IgD-negative memory B cell (primary cell): ENCODE data around the gene WLS. TPM values are rescaled to one million over a fixed set of nuclear protein-coding genes. Genes with fewer than 3 reads are reported as not detected.
A peak's percentile ranks its signal among the peaks of the same experiment; 100 is the strongest.

Experiments
- H3K27ac Mint-ChIP-seq, 3 donors: one replicate each; pipeline ENCODE4 v1.8.0; 2020 to 2022; ENCODE audit warnings: mild to moderate bottlenecking in 3 of 3, mixed read lengths in 3 of 3, moderate library complexity in 1 of 3
- H3K27me3 Mint-ChIP-seq: one replicate; pipeline ENCODE4 v1.8.0; 2021; ENCODE audit warnings: mixed read lengths
- H3K36me3 Mint-ChIP-seq: one replicate; pipeline ENCODE4 v1.8.0; 2020; ENCODE audit warnings: mild to moderate bottlenecking, mixed read lengths
- H3K4me1 Mint-ChIP-seq, 3 donors: one replicate each; pipeline ENCODE4 v1.8.0; 2020 to 2022; ENCODE audit warnings: mixed read lengths in 3 of 3, mild to moderate bottlenecking in 1 of 3
- H3K4me3 Mint-ChIP-seq, 4 donors: one replicate each; pipeline ENCODE4 v1.8.0; 2020 to 2022; ENCODE audit warnings: mild to moderate bottlenecking in 4 of 4, mixed read lengths in 4 of 4, moderate library complexity in 3 of 4
- H3K9me3 Mint-ChIP-seq, 3 donors: one replicate each; pipeline ENCODE4 v1.8.0; 2020 to 2021; ENCODE audit warnings: mixed read lengths in 3 of 3, mild to moderate bottlenecking in 1 of 3
- polyA plus RNA-seq: library from polyadenylated mRNA; unstranded; fragments of 300-500 nt; fragmentation: Illumina TruSeq; gene quantifications from one replicate; pipeline ENCODE4 v1.2.3, GENCODE V29; 2021

WLS gene
- polyA plus RNA-seq, 1 donor from 2014 or later = not detected

GRCh38 chr1:68149110-68149798, 83.1 kb downstream of the WLS start:
- H3K4me1 Mint-ChIP-seq = no peaks in the 10 kb centered on the region
- no peak overlapping the region for H3K27ac Mint-ChIP-seq
- peaks cover 3% of the 10 kb centered on the region for H3K27me3 Mint-ChIP-seq
- H3K9me3 Mint-ChIP-seq = no peaks in the 10 kb centered on the region
- no peaks in the 10 kb centered on the region for H3K36me3 Mint-ChIP-seq
- H3K4me3 Mint-ChIP-seq = no peak overlapping the region

GRCh38 chr1:68148631-68149030, 83.7 kb downstream of the WLS start:
- Mint-ChIP-seq H3K27me3 (peaks cover 3% of the 10 kb centered on the region), H3K9me3 (no peaks in the 10 kb centered on the region), H3K27ac (no peak overlapping the region), H3K4me1 (no peaks in the 10 kb centered on the region), H3K4me3 (no peak overlapping the region), H3K36me3 (no peaks in the 10 kb centered on the region)

- Mint-ChIP-seq H3K4me1 (no peaks in the 10 kb centered on the region), H3K27ac (no peak overlapping the region), H3K4me3 (no peak overlapping the region), H3K9me3 (no peaks in the 10 kb centered on the region), H3K36me3 (no peaks in the 10 kb centered on the region), H3K27me3 (peaks cover 3% of the 10 kb centered on the region)
Observed at GRCh38 chr1:68147534-68148171, 84.7 kb downstream of the WLS start.

- H3K4me1 Mint-ChIP-seq = no peaks in the 10 kb centered on the region
- peaks cover 0 to under 1% (median 0%) of the 10 kb centered on the region in 3 donors for H3K9me3 Mint-ChIP-seq
- H3K36me3 Mint-ChIP-seq = no peaks in the 10 kb centered on the region
- no peak overlapping the region for H3K27ac Mint-ChIP-seq
- H3K27me3 Mint-ChIP-seq = peaks cover 3% of the 10 kb centered on the region
- H3K4me3 Mint-ChIP-seq = no peak overlapping the region
Observed at GRCh38 chr1:68145418-68146126, 86.8 kb downstream of the WLS start.

GRCh38 chr1:68144856-68145255, 87.5 kb downstream of the WLS start:
- Mint-ChIP-seq H3K36me3 (no peaks in the 10 kb centered on the region), H3K4me1 (no peaks in the 10 kb centered on the region), H3K9me3 (peaks cover 0 to 2% (median 0%) of the 10 kb centered on the region in 3 donors), H3K27ac (no peak overlapping the region), H3K4me3 (no peak overlapping the region), H3K27me3 (peaks cover 3% of the 10 kb centered on the region)

GRCh38 chr1:68143633-68144032, 88.7 kb downstream of the WLS start:
- Mint-ChIP-seq H3K27ac (no peak overlapping the region), H3K4me3 (no peak overlapping the region), H3K36me3 (no peaks in the 10 kb centered on the region), H3K27me3 (no peaks in the 10 kb centered on the region), H3K4me1 (no peaks in the 10 kb centered on the region), H3K9me3 (peaks cover 0 to 2% (median 0%) of the 10 kb centered on the region in 3 donors)

GRCh38 chr1:68142461-68142860, 89.9 kb downstream of the WLS start:
- Mint-ChIP-seq H3K9me3 (peaks cover 0 to 2% (median 0%) of the 10 kb centered on the region in 3 donors), H3K27me3 (no peaks in the 10 kb centered on the region), H3K27ac (no peak overlapping the region), H3K4me1 (no peaks in the 10 kb centered on the region), H3K4me3 (no peak overlapping the region), H3K36me3 (no peaks in the 10 kb centered on the region)

- Mint-ChIP-seq H3K27me3 (no peaks in the 10 kb centered on the region), H3K27ac (no peak overlapping the region), H3K4me3 (no peak overlapping the region), H3K36me3 (no peaks in the 10 kb centered on the region), H3K4me1 (no peaks in the 10 kb centered on the region), H3K9me3 (peaks cover 0 to 2% (median 0%) of the 10 kb centered on the region in 3 donors)
Observed at GRCh38 chr1:68142036-68142435, 90.3 kb downstream of the WLS start.

- Mint-ChIP-seq H3K4me3 (peak overlapping the region in 1 of 4 donors; percentile 59), H3K27ac (no peak overlapping the region), H3K4me1 (no peaks in the 10 kb centered on the region), H3K36me3 (no peaks in the 10 kb centered on the region), H3K9me3 (peaks cover 0 to 2% (median 0%) of the 10 kb centered on the region in 3 donors), H3K27me3 (no peaks in the 10 kb centered on the region)
Observed at GRCh38 chr1:68141071-68142021, 91.0 kb downstream of the WLS start.

- H3K9me3 Mint-ChIP-seq = peaks cover 0 to 5% (median 0%) of the 10 kb centered on the region in 3 donors
- no peaks in the 10 kb centered on the region for H3K4me1 Mint-ChIP-seq
- no peaks in the 10 kb centered on the region for H3K27me3 Mint-ChIP-seq
- no peak overlapping the region for H3K4me3 Mint-ChIP-seq
- no peaks in the 10 kb centered on the region for H3K36me3 Mint-ChIP-seq
- no peak overlapping the region for H3K27ac Mint-ChIP-seq
Observed at GRCh38 chr1:68140536-68140935, 91.8 kb downstream of the WLS start.

GRCh38 chr1:68136187-68136586, 96.1 kb downstream of the WLS start:
- Mint-ChIP-seq H3K4me1 (no peaks in the 10 kb centered on the region), H3K27me3 (no peaks in the 10 kb centered on the region), H3K4me3 (no peak overlapping the region), H3K36me3 (peaks cover 1% of the 10 kb centered on the region), H3K9me3 (peaks cover 0 to 5% (median 0%) of the 10 kb centered on the region in 3 donors), H3K27ac (no peak overlapping the region)

GRCh38 chr1:68132426-68133130, 99.7 kb downstream of the WLS start:
- H3K27ac Mint-ChIP-seq = no peak overlapping the region
- H3K27me3 Mint-ChIP-seq = no peaks in the 10 kb centered on the region
- no peaks in the 10 kb centered on the region for H3K4me1 Mint-ChIP-seq
- no peak overlapping the region for H3K4me3 Mint-ChIP-seq
- peaks cover 0 to 2% (median 0%) of the 10 kb centered on the region in 3 donors for H3K9me3 Mint-ChIP-seq
- peaks cover 1% of the 10 kb centered on the region for H3K36me3 Mint-ChIP-seq

GRCh38 chr1:68131261-68131660, 101.1 kb downstream of the WLS start:
- Mint-ChIP-seq H3K27me3 (no peaks in the 10 kb centered on the region), H3K36me3 (peaks cover 1% of the 10 kb centered on the region), H3K4me1 (no peaks in the 10 kb centered on the region), H3K4me3 (no peak overlapping the region), H3K27ac (no peak overlapping the region), H3K9me3 (peaks cover 0 to 2% (median 0%) of the 10 kb centered on the region in 3 donors)

GRCh38 chr1:68129536-68130250, 102.6 kb downstream of the WLS start:
- no peak overlapping the region for H3K27ac Mint-ChIP-seq
- no peak overlapping the region for H3K4me3 Mint-ChIP-seq
- no peaks in the 10 kb centered on the region for H3K9me3 Mint-ChIP-seq
- H3K36me3 Mint-ChIP-seq = peaks cover 1% of the 10 kb centered on the region
- H3K27me3 Mint-ChIP-seq = no peaks in the 10 kb centered on the region
- no peaks in the 10 kb centered on the region for H3K4me1 Mint-ChIP-seq
